ENCODE results near the gene WWOX.

WWOX gene

DNA sequence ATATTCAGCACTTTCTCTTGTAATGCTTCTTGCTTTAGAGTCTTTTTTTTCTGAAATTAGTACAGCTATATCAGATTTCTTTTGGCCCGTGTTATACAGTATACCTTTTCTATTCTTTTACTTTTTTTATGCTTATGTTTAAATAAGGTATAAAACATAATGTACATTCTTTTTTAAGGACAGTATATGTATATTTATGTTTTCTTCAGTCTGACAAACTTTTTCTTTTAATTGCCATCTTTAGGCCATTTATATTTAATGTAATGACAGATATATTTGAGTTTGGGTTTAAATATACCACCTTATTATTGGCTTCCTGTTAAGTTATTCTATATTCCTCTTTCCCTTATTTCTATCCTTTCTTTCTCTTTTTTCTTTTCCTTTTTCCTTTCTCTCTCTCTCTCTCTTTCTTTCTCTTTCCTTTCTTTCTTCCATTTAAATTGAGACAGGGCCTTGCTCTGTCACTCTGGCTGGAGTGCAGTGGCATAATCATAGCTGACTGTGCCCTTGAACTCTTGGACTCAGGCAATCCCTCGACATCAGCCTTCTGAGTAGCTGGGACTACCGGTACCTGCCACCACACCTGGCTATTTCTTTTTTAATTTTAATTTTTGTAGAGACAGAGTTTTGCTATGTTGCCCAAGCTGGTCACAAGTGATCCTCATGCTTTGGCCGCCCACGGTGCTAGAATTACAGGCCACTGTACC is 61.7 kb downstream of the WWOX start:
- DNase-seq, result no peak
- H3K27me3 ChIP-seq (replicated peaks; ENCODE audit: control insufficient read depth, insufficient read depth, low read length, poor library complexity, severe bottlenecking), result no peaks in the 10 kb centered on the region

DNA sequence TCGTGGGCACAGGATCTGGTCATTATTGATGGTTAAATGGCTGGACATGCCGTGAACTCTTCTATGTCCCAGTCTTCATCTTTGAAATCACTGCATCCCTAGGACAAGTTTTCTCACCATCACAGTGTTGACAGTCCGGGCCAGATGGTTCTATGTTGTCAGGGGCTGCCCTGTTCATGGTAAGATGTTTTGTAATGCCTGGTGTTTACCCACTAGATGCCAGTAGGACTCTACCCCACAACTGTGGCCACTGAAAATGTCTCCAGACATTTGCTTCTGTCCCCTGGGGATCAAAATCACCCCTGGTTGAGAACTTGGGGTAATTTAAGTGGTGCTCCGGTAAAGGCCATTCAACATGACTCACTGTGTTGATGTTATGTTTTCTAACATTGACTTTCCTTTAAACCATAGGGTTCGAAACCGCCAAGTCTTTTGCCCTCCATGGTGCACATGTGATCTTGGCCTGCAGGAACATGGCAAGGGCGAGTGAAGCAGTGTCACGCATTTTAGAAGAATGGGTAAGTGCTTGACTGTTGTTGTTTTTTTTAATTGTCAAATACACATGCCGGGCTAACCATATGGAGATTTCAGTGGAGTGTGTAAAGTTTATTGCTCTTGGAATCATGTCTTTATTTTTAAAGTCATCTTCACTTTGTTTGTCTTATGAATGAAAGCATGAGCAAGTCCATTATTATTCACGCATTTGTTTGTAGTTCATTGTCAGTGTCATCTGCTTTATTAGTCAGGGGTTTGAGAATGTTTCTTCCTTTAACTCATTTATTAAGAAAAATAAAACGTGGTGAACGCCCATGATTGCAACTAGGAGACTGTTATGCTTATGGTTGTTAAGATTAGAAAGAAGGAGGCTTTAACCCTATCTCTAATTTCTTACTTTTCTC is 64.6 kb downstream of the WWOX start:
- no peaks in the 10 kb centered on the region for H3K4me1 ChIP-seq (ENCODE audit: control insufficient read depth, insufficient read depth, low read length, poor library complexity, severe bottlenecking)
- no peak for DNase-seq
- no peak overlapping the region for H3K27ac ChIP-seq (ENCODE audit: insufficient read depth, low read length, poor library complexity, severe bottlenecking)
- no peaks in the 10 kb centered on the region for H3K36me3 ChIP-seq (ENCODE audit: control insufficient read depth, insufficient read depth, low read length)
- no peaks in the 10 kb centered on the region for H3K9me3 ChIP-seq (ENCODE audit: control insufficient read depth, low read length)
- H3K27me3 ChIP-seq (replicated peaks; ENCODE audit: control insufficient read depth, insufficient read depth, low read length, poor library complexity, severe bottlenecking), result no peaks in the 10 kb centered on the region
- H3K4me3 ChIP-seq (ENCODE audit: insufficient read depth, low read depth, low read length, poor library complexity, severe bottlenecking), result no peak overlapping the region

More for the DNA sequence above, 61.7 kb downstream of the WWOX start:
- no peaks in the 10 kb centered on the region for H3K36me3 ChIP-seq (ENCODE audit: control insufficient read depth, insufficient read depth, low read length)
- no peak overlapping the region for H3K4me3 ChIP-seq (ENCODE audit: insufficient read depth, low read depth, low read length, poor library complexity, severe bottlenecking)
- H3K27ac ChIP-seq (ENCODE audit: insufficient read depth, low read length, poor library complexity, severe bottlenecking), result no peak overlapping the region
- H3K4me1 ChIP-seq (ENCODE audit: control insufficient read depth, insufficient read depth, low read length, poor library complexity, severe bottlenecking), result no peaks in the 10 kb centered on the region
- no peaks in the 10 kb centered on the region for H3K9me3 ChIP-seq (ENCODE audit: control insufficient read depth, low read length)

GRCh38 chr16:78170494-78170933 is 71.1 kb downstream of the WWOX start:
- Histone ChIP-seq H3K27ac (ENCODE audit: insufficient read depth, low read length, poor library complexity, severe bottlenecking) (no peak overlapping the region), H3K9me3 (ENCODE audit: control insufficient read depth, low read length) (no peaks in the 10 kb centered on the region), H3K4me1 (ENCODE audit: control insufficient read depth, insufficient read depth, low read length, poor library complexity, severe bottlenecking) (no peaks in the 10 kb centered on the region), H3K4me3 (ENCODE audit: insufficient read depth, low read depth, low read length, poor library complexity, severe bottlenecking) (no peak overlapping the region), H3K27me3 (replicated peaks; ENCODE audit: control insufficient read depth, insufficient read depth, low read length, poor library complexity, severe bottlenecking) (no peaks in the 10 kb centered on the region), H3K36me3 (ENCODE audit: control insufficient read depth, insufficient read depth, low read length) (no peaks in the 10 kb centered on the region)
- DNase-seq, result no peak

GRCh38 chr16:78175287-78175686 is 75.8 kb downstream of the WWOX start:
- DNase-seq, result no peak
- no peak overlapping the region for H3K4me3 ChIP-seq (ENCODE audit: insufficient read depth, low read depth, low read length, poor library complexity, severe bottlenecking)
- no peak overlapping the region for H3K27ac ChIP-seq (ENCODE audit: insufficient read depth, low read length, poor library complexity, severe bottlenecking)
- H3K36me3 ChIP-seq (ENCODE audit: control insufficient read depth, insufficient read depth, low read length), result no peaks in the 10 kb centered on the region
- no peaks in the 10 kb centered on the region for H3K4me1 ChIP-seq (ENCODE audit: control insufficient read depth, insufficient read depth, low read length, poor library complexity, severe bottlenecking)
- H3K9me3 ChIP-seq (ENCODE audit: control insufficient read depth, low read length), result no peaks in the 10 kb centered on the region
- no peaks in the 10 kb centered on the region for H3K27me3 ChIP-seq (replicated peaks; ENCODE audit: control insufficient read depth, insufficient read depth, low read length, poor library complexity, severe bottlenecking)

GRCh38 chr16:78176435-78176834 is 77.0 kb downstream of the WWOX start:
- DNase-seq, result no peak
- H3K27me3 ChIP-seq (replicated peaks; ENCODE audit: control insufficient read depth, insufficient read depth, low read length, poor library complexity, severe bottlenecking), result no peaks in the 10 kb centered on the region
- H3K4me1 ChIP-seq (ENCODE audit: control insufficient read depth, insufficient read depth, low read length, poor library complexity, severe bottlenecking), result no peaks in the 10 kb centered on the region
- H3K27ac ChIP-seq (ENCODE audit: insufficient read depth, low read length, poor library complexity, severe bottlenecking), result no peak overlapping the region
- no peaks in the 10 kb centered on the region for H3K9me3 ChIP-seq (ENCODE audit: control insufficient read depth, low read length)
- H3K4me3 ChIP-seq (ENCODE audit: insufficient read depth, low read depth, low read length, poor library complexity, severe bottlenecking), result no peak overlapping the region
- no peaks in the 10 kb centered on the region for H3K36me3 ChIP-seq (ENCODE audit: control insufficient read depth, insufficient read depth, low read length)

- Histone ChIP-seq H3K9me3 (ENCODE audit: control insufficient read depth, low read length) (no peaks in the 10 kb centered on the region), H3K36me3 (ENCODE audit: control insufficient read depth, insufficient read depth, low read length) (no peaks in the 10 kb centered on the region)
- no peak for DNase-seq
Observed at GRCh38 chr16:78177218-78177617, 77.8 kb downstream of the WWOX start.

GRCh38 chr16:78177987-78178386 is 78.5 kb downstream of the WWOX start:
- Histone ChIP-seq H3K9me3 (ENCODE audit: control insufficient read depth, low read length) (no peaks in the 10 kb centered on the region), H3K4me3 (ENCODE audit: insufficient read depth, low read depth, low read length, poor library complexity, severe bottlenecking) (no peak overlapping the region), H3K36me3 (ENCODE audit: control insufficient read depth, insufficient read depth, low read length) (no peaks in the 10 kb centered on the region), H3K4me1 (ENCODE audit: control insufficient read depth, insufficient read depth, low read length, poor library complexity, severe bottlenecking) (no peaks in the 10 kb centered on the region), H3K27ac (ENCODE audit: insufficient read depth, low read length, poor library complexity, severe bottlenecking) (no peak overlapping the region), H3K27me3 (replicated peaks; ENCODE audit: control insufficient read depth, insufficient read depth, low read length, poor library complexity, severe bottlenecking) (no peaks in the 10 kb centered on the region)
- no peak for DNase-seq

More at GRCh38 chr16:78177218-78177617, 77.8 kb downstream of the WWOX start:
- H3K4me1 ChIP-seq (ENCODE audit: control insufficient read depth, insufficient read depth, low read length, poor library complexity, severe bottlenecking), result no peaks in the 10 kb centered on the region
- H3K27me3 ChIP-seq (replicated peaks; ENCODE audit: control insufficient read depth, insufficient read depth, low read length, poor library complexity, severe bottlenecking), result no peaks in the 10 kb centered on the region
- no peak overlapping the region for H3K4me3 ChIP-seq (ENCODE audit: insufficient read depth, low read depth, low read length, poor library complexity, severe bottlenecking)
- no peak overlapping the region for H3K27ac ChIP-seq (ENCODE audit: insufficient read depth, low read length, poor library complexity, severe bottlenecking)

DNA sequence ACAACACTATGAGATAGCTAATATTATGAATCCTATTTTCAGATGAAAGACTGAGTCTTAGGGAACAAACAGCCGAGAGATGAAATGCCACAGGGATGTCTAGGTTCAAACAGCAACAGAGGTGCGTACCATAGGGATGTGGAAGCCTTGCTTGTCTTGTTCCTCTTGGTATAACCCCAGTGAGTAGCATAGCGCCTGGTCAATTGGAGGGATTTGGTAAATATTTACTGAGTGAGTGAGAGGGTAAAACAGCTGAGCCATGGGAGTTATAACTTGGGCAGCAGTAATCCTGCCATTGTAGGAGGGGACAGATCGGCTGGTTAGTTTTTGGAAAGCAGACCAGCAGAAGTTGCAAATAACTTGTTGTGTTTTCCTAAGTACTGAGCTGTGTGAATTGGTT is 80.2 kb downstream of the WWOX start:
- no peak for DNase-seq
- Histone ChIP-seq H3K4me3 (ENCODE audit: insufficient read depth, low read depth, low read length, poor library complexity, severe bottlenecking) (no peak overlapping the region), H3K27ac (ENCODE audit: insufficient read depth, low read length, poor library complexity, severe bottlenecking) (no peak overlapping the region), H3K9me3 (ENCODE audit: control insufficient read depth, low read length) (no peaks in the 10 kb centered on the region), H3K36me3 (ENCODE audit: control insufficient read depth, insufficient read depth, low read length) (no peaks in the 10 kb centered on the region), H3K4me1 (ENCODE audit: control insufficient read depth, insufficient read depth, low read length, poor library complexity, severe bottlenecking) (no peaks in the 10 kb centered on the region), H3K27me3 (replicated peaks; ENCODE audit: control insufficient read depth, insufficient read depth, low read length, poor library complexity, severe bottlenecking) (no peaks in the 10 kb centered on the region)

DNA sequence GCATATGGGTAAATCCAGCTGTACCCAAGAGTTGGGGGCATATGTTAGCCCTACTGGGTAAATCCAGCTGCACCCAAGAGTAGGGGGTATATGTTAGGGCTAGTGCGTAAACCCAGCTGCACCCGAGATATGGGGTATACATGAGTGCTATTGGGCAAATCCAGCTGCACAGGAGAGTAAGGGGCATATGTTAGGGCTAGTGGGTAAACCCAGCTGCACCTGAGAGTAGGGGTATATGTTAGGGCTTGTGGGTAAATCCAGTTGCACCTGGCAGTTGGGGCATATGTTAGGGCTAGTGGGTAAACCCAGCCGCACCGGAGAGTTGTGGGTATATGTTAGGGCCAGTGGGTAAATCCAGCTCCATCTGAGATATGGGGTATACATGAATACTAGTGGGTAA is 80.9 kb downstream of the WWOX start:
- Histone ChIP-seq H3K4me3 (ENCODE audit: insufficient read depth, low read depth, low read length, poor library complexity, severe bottlenecking) (no peak overlapping the region), H3K27ac (ENCODE audit: insufficient read depth, low read length, poor library complexity, severe bottlenecking) (no peak overlapping the region), H3K36me3 (ENCODE audit: control insufficient read depth, insufficient read depth, low read length) (no peaks in the 10 kb centered on the region), H3K9me3 (ENCODE audit: control insufficient read depth, low read length) (no peaks in the 10 kb centered on the region), H3K4me1 (ENCODE audit: control insufficient read depth, insufficient read depth, low read length, poor library complexity, severe bottlenecking) (no peaks in the 10 kb centered on the region), H3K27me3 (replicated peaks; ENCODE audit: control insufficient read depth, insufficient read depth, low read length, poor library complexity, severe bottlenecking) (no peaks in the 10 kb centered on the region)
- DNase-seq, result no peak
